ENCODE results near the gene PRPF31. TPM values are rescaled to one million over a fixed set of nuclear protein-coding genes. Genes with fewer than 3 reads are reported as not detected.
A peak's percentile ranks its signal among the peaks of the same experiment; 100 is the strongest.

The PRPF31 gene
- total RNA-seq, 1 experiment from 2014 or later, result 59.7 TPM

DNA sequence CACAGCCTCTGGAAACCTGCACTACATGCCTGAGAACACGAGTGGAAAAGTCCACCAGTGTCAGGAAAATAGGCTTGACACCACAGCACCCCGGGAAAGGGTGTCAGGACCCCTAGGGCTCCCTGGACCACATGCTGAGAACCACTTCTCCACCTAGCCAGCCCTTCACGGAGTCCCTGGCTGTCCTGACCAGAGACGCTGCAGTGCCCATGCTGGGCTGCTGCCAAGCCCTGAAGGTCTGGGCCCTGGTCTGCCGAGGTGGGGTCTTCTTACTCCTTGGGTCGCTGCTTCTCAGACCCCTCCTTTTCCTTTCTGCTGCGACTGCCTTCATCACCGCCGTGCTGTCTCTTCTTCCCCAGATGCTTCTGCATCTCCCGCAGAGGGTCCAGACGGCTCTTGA lies 40.9 kb downstream of the PRPF31 start:
- intact Hi-C loops (cut with micrococcal nuclease), result no loop called here
- Mint-ChIP-seq H3K4me1 (ENCODE audit: insufficient read depth, unreplicated experiment) (peaks cover 14% of the 10 kb centered on the region), H3K27me3 (ENCODE audit: insufficient read depth, unreplicated experiment) (no peaks in the 10 kb centered on the region), H3K9me3 (ENCODE audit: unreplicated experiment) (no peaks in the 10 kb centered on the region), H3K27ac (ENCODE audit: low read depth, unreplicated experiment) (no peak overlapping the region), H3K4me3 (ENCODE audit: unreplicated experiment) (no peak overlapping the region), H3K36me3 (ENCODE audit: insufficient read depth, unreplicated experiment) (peaks cover 55% of the 10 kb centered on the region)
- ChIA-PET CTCF (interaction anchor here (1.5 kb wide), 1 partner anchor 13 kb away, joined by 3 read pairs; no protein-coding TSS in a partner anchor), POLR2A (interaction anchor here (0.9 to 10.2 kb wide), 3 partner anchors 19 to 39 kb away, joined by 4 to 110 read pairs (median 50); partner anchors contain the start of genes CNOT3, MBOAT7 and TSEN34)
- no TSS peak for BruUV-seq (replicated peaks)
- DNase-seq (ENCODE audit: unreplicated experiment), result no peak
- TF ChIP-seq, protein P1, sequence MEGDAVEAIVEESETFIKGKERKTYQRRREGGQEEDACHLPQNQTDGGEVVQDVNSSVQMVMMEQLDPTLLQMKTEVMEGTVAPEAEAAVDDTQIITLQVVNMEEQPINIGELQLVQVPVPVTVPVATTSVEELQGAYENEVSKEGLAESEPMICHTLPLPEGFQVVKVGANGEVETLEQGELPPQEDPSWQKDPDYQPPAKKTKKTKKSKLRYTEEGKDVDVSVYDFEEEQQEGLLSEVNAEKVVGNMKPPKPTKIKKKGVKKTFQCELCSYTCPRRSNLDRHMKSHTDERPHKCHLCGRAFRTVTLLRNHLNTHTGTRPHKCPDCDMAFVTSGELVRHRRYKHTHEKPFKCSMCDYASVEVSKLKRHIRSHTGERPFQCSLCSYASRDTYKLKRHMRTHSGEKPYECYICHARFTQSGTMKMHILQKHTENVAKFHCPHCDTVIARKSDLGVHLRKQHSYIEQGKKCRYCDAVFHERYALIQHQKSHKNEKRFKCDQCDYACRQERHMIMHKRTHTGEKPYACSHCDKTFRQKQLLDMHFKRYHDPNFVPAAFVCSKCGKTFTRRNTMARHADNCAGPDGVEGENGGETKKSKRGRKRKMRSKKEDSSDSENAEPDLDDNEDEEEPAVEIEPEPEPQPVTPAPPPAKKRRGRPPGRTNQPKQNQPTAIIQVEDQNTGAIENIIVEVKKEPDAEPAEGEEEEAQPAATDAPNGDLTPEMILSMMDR (IDR thresholded peaks at IDR 0.05; ENCODE audit: unreplicated experiment), result no peak

DNA sequence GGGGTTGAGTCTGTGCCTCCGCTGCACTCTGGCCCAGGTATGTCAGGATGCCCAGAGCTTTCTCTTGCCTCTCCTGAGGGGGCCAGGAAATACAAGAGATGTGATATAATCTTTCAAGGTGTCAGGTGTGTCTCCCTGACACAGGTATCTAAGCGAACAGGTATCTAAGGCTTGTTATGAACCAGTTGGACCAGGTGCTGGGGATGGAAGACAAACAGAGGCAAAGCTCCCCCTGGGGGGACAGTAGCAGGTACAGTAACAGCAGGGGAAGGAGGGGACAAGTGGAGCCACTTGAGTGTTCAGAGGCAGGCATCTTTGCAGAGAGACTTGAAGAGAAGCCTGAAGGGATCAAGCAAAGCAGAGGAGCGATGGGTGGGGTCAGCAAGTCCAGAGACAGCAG lies 41.4 kb downstream of the PRPF31 start:
- Mint-ChIP-seq H3K4me1 (ENCODE audit: insufficient read depth, unreplicated experiment) (peaks cover 14% of the 10 kb centered on the region), H3K27ac (ENCODE audit: low read depth, unreplicated experiment) (no peak overlapping the region), H3K4me3 (ENCODE audit: unreplicated experiment) (peak overlapping the region; percentile 47), H3K27me3 (ENCODE audit: insufficient read depth, unreplicated experiment) (no peaks in the 10 kb centered on the region), H3K36me3 (ENCODE audit: insufficient read depth, unreplicated experiment) (peaks cover 50% of the 10 kb centered on the region), H3K9me3 (ENCODE audit: unreplicated experiment) (no peaks in the 10 kb centered on the region)
- POLR2A ChIA-PET, result interaction anchor here (0.8 to 10.2 kb wide), 4 partner anchors 19 to 44 kb away, joined by 3 to 110 read pairs (median 27); partner anchors contain the start of genes CNOT3, MBOAT7, RPS9 and TFPT
- CTCF ChIA-PET, result interaction anchor here (0.6 to 0.7 kb wide), 2 partner anchors 51 to 652 kb away, joined by 3 to 4 read pairs; no protein-coding TSS in a partner anchor
- no TSS peak for BruUV-seq (replicated peaks)
- TF ChIP-seq, protein P1 (IDR thresholded peaks at IDR 0.05; ENCODE audit: unreplicated experiment), result no peak
- DNase-seq (ENCODE audit: unreplicated experiment), result no peak
- intact Hi-C loops (cut with micrococcal nuclease), result no loop called here

DNA sequence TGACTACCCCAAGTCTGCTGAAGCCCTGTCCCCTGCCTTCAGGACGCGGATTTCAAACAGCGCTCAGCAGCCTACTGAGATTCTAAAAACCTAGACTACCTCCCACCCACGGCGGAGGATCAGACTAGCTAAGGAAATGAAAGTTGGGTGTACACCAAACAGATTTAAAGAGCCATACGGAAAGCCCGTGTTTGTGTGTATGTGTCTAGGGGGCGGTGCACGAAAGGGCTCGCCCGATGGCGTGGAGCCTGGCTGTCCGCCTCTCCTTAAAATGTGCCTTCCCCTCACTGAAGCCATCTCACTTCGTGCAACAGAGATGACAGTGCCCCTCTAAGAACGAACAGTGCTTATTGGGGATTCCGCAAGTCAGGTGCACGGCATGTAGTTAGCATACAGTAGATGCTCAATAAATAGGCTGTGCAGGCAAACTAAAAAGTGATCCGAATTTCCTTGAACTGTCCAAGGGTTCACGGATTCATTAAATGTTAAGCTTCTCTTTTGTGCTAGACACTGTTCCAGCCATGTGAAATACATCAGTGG lies 43.3 kb downstream of the PRPF31 start:
- TF ChIP-seq, protein P1 (IDR thresholded peaks at IDR 0.05; ENCODE audit: unreplicated experiment), result no peak
- Mint-ChIP-seq H3K4me3 (ENCODE audit: unreplicated experiment) (peak overlapping the region; percentile 76), H3K36me3 (ENCODE audit: insufficient read depth, unreplicated experiment) (peaks cover 42% of the 10 kb centered on the region), H3K27ac (ENCODE audit: low read depth, unreplicated experiment) (peak overlapping the region; percentile 85), H3K4me1 (ENCODE audit: insufficient read depth, unreplicated experiment) (peaks cover 22% of the 10 kb centered on the region), H3K27me3 (ENCODE audit: insufficient read depth, unreplicated experiment) (no peaks in the 10 kb centered on the region), H3K9me3 (ENCODE audit: unreplicated experiment) (no peaks in the 10 kb centered on the region)
- POLR2A ChIA-PET, result interaction anchor here (0.5 to 10.2 kb wide), 18 partner anchors 8 to 1262 kb away, joined by 3 to 110 read pairs (median 6); partner anchors contain the start of genes CNOT3, LENG8, MBOAT7 and PRPF31
- intact Hi-C loops (cut with micrococcal nuclease), result loop anchor here (2.0 kb wide), 1 partner anchor 22 kb away; the partner anchor contains the start of gene CNOT3
- CTCF ChIA-PET, result interaction anchor here (0.7 to 1.8 kb wide), 11 partner anchors 9 to 232 kb away, joined by 3 to 6 read pairs (median 3); no protein-coding TSS in a partner anchor
- BruUV-seq (replicated peaks), result TSS peak; percentile 71
- peak; percentile 31 for DNase-seq (ENCODE audit: unreplicated experiment)

DNA sequence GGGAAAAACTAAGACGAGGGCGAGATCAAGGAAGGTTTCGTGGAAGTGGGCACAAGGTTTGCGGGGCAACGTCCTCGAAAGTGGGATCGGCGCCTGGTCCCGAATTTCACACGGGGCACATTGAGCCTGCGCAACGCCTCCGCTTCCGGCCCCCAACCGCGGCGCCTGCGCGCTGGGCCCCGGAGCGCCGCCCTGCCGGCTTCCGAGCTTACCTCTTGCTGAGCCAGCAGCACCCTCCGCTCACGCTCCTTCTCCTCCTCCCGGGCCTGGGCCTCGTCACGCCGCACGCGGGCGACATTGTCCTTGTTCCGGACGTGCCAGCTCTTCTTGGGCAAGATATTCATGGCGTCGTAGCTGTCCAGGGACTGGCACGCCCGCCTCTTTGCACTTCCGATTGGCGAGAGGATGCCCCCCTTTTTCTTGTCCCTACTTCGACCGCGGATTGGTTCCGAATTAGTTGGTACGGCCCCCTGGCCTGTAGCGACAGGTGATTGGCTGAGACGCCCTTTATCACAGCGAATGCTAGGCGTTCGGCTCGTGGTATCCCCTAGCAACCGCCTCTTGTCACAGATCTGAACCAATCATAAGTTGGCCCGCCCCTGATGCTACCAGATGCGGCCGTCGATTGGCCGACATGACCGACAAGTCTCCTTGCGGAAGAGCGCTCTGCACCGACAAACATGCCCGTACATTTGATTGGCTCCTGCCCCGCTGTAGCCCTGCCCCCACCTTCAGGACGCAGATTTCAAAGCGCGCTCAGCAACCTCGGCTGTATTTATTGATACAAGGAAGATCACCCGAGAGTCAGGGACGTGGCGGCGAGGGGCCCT lies 44.0 kb downstream of the PRPF31 start, which contains the start of gene LENG1:
TSS of gene LENG1 (minus strand) at position 370 of the 830 bp plus-strand sequence. CDS start at position 344, 26 bp downstream.
- Mint-ChIP-seq H3K4me1 (ENCODE audit: insufficient read depth, unreplicated experiment) (peaks cover 22% of the 10 kb centered on the region), H3K4me3 (ENCODE audit: unreplicated experiment) (peak within 1 kb of the TSS; percentile 76), H3K36me3 (ENCODE audit: insufficient read depth, unreplicated experiment) (peaks cover 35% of the 10 kb centered on the region), H3K27me3 (ENCODE audit: insufficient read depth, unreplicated experiment) (no peaks in the 10 kb centered on the region), H3K9me3 (ENCODE audit: unreplicated experiment) (no peaks in the 10 kb centered on the region), H3K27ac (ENCODE audit: low read depth, unreplicated experiment) (peak within 1 kb of the TSS; percentile 85)
- peak; percentile 100 for DNase-seq (ENCODE audit: unreplicated experiment)
- POLR2A ChIA-PET, result interaction anchor here (0.5 to 10.2 kb wide), 16 partner anchors 9 to 1263 kb away, joined by 3 to 110 read pairs (median 6); partner anchors contain the start of genes CNOT3, LENG8, MBOAT7 and PRPF31
- intact Hi-C loops (cut with micrococcal nuclease), result loop anchor here (2.0 to 5.0 kb wide), 2 partner anchors 23 to 43 kb away; partner anchors contain the start of genes CNOT3 and RPS9
- no TSS peak for BruUV-seq (replicated peaks)
- TF ChIP-seq, protein P1 (IDR thresholded peaks at IDR 0.05; ENCODE audit: unreplicated experiment), result no peak
- CTCF ChIA-PET, result interaction anchor here (0.6 to 1.8 kb wide), 10 partner anchors 9 to 54 kb away, joined by 3 to 6 read pairs (median 4); no protein-coding TSS in a partner anchor
